Endothelial cell (in vitro differentiated cells): ENCODE results near the gene AGR2. TPM values are rescaled to one million over a fixed set of nuclear protein-coding genes. Genes with fewer than 3 reads are reported as not detected.

ENCODE experiments used
- total RNA-seq: library from RNA; stranded (reverse); fragmentation: NEBNext Ultra II Directional; extraction: Animal tissue kit (Norgen Biotek cat#: 25700); gene quantifications from one replicate; pipeline ENCODE4 v1.2.1, GENCODE V29; 2021; ENCODE audit not compliant: unreplicated experiment

The AGR2 gene
- total RNA-seq, 1 donor from 2014 or later: not detected

Other genes with a start within 250 kb of the AGR2 start
- gene ANKMY2, start 159.2 kb downstream of the AGR2 start, total RNA-seq: 20.5 TPM
- gene BZW2, start 158.8 kb downstream of the AGR2 start, total RNA-seq: 141 TPM
- 82.0 TPM for gene TSPAN13, start 51.2 kb downstream of the AGR2 start, total RNA-seq
- gene AGR3, start 77.0 kb upstream of the AGR2 start, total RNA-seq: not detected